NCI-H2196 treated with DMSO at 0.1 percent for 48 hours (cell line): Measurements from ENCODE around the gene KCNH3.
"Not testable (repeated sequence)": the region's sequence is repeated elsewhere in the genome, so short reads cannot be mapped to it uniquely, and the experiment has no call there.

ENCODE experiments used
- DNase-seq: peaks from one replicate; lab custom pipeline; 2025; ENCODE audit not compliant: unreplicated experiment; lab: John Stamatoyannopoulos, UW

Gene KCNH3

DNA sequence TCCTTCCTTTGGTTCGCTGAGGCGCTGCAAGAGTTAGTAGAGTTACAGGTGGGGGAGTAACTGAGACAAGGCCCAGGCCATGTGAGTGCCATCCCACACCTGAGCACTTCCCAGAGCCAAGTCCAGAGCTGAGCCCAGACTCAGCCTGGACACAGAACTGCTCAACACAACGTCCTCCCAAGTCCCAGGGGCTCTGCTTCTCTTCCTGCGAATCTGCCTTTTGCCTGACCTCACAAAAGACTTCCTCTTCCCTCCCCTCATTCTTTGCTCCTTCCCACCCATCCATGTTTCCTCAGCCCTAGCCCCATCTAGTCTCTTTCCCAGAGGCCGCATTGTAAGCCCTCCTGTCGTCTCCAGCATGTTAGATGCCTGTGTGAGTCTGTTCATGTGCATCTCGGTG lies 45.8 kb downstream of the KCNH3 start:
- DNase-seq, result no peak

GRCh38 chr12:49585477-49586459 lies 46.9 kb downstream of the KCNH3 start:
- DNase-seq, result no peak

DNA sequence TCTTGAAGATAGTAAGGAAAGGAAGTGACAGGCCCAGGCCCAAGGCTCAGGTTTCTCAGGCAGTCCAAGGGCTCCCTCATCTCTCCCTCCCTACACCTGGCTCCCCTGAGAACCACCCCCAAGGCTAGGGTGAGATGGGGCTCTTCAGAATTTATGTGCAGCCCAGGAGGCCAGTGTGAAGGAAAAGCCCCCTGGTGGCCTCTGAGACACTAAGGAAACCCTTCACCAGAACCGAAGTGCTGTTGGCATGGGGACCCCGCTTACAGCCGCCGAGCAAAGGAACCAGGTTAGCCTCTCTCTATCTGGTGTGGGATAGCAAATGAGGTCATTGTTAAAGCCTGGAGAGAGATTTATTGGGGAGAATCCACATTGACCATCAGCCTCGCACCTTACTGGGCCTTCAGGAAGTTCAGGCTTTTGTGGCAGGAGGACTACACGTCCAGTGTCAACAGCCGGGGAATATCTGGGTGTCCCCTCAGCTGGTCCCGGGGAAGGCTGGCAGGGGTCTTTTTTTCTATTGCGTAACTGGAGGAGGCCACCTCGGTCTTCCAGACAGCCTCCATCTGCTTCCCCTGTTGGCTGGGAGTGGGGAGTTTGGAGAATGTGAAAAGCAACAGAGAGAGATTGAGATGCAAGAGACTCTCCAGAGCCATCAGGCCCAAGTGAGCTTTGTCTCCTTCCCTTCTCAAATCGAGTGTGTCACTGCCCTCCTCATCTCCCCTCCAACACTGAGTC lies 48.5 kb downstream of the KCNH3 start:
- no peak for DNase-seq

DNA sequence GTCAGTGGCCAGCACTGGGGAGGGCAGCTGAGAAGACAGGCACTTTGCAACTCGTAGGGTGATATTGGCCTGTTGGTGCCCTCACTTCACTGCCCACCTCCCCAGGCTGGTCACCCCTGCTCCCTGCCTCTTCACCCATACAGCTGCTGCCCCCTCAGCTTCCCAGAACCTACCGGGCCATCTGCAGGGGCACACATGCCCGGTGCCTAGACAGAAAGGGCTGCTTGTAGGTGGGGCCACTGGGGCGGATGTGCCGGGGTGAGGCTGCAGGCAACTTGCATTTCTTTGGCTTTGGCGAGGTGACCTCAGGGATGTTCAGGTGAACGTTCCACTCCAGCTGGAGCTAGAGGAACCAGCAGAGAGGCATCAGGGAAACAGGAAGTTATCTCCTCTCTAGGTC lies 49.5 kb downstream of the KCNH3 start:
- no peak for DNase-seq

- peak; percentile 38 for DNase-seq
Measured at GRCh38 chr12:49588721-49589516, 50.1 kb downstream of the KCNH3 start.

DNA sequence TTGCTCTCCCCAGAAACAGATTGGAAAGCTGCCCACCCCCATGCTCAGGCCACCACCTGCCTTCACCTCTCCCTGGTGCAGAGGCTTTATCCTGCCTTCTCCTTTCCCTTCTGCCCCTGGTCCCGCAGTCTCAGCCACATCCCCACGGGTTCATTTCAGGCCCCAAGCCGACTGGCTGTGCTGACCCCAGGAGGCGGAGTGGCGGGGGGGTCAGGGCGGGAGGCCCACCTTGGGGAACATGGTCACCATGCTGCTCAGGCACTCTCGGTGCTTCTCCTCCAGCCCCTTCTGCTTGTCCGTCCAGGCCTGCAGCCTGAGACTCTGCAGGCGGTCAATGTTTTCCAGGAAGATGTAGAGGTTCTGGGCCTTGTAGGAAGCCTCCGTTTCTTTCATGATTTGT lies 59.7 kb downstream of the KCNH3 start:
- DNase-seq, result no peak

DNA sequence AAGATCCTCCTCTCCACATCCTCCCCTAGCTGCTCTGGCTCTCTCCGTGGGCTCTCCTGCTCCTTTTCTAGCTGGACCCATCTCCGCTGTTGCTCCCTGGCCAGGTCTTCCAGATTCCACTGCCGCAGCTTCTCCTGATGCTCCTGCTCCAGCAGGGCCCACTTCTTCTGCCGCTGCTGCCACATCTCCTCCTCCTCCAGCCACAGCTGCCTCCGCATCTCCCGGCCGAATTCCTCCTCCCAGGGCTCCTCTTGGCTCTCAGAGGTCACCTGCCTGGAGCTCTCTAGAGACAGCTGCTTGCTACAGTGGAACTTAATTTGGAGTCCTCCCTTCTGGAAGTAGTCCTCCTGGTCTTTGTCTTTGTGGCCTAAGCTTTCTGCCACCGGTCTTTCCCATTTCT lies 61.1 kb downstream of the KCNH3 start:
- no peak for DNase-seq

- no peak for DNase-seq
Measured at GRCh38 chr12:49603721-49604120, 64.9 kb downstream of the KCNH3 start.

GRCh38 chr12:49604856-49605255 lies 66.0 kb downstream of the KCNH3 start:
- no peak for DNase-seq

DNA sequence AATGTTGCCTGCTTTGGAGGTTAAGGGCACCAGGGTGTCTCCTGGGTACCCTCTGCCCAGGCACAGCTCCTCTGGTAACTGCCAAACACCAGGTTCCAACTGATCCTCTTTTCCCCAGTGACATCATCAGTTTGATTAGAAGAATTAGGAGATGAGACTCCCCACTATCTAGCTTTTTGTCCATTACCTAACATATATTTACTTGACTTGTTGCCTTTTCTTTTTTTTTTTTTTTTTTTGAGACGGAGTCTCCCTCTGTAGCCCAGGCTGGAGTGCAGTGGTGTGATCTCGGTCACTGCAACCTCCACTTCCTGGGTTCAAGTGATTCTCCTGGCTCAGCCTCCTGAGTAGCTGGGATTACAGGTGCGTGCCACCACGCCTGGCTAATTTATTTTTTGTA lies 66.7 kb downstream of the KCNH3 start, which contains the start of gene FAM186B:
FAM186B (minus strand) TSS at position 101 of the 400 bp plus-strand sequence. CDS start 162 bp downstream, outside the sequence.
- DNase-seq, result not testable (repeated sequence)
